ENCODE data around the gene HEYL.

Gene HEYL

GRCh38 chr1:39663559-39663958, 24.1 kb upstream of the HEYL start:
- no peak for DNase-seq

GRCh38 chr1:39662861-39663260, 23.4 kb upstream of the HEYL start:
- no peak for DNase-seq

- DNase-seq, result no peak
Measured at GRCh38 chr1:39659538-39659937, 20.1 kb upstream of the HEYL start.

- DNase-seq, result no peak
Measured at GRCh38 chr1:39659110-39659509, 19.7 kb upstream of the HEYL start.

GRCh38 chr1:39657923-39658485, 18.6 kb upstream of the HEYL start:
- DNase-seq, result peak; percentile 59

- no peak for DNase-seq
Measured at GRCh38 chr1:39657402-39657801, 18.0 kb upstream of the HEYL start.

- DNase-seq, result no peak
Measured at GRCh38 chr1:39656391-39656790, 16.9 kb upstream of the HEYL start.

GRCh38 chr1:39655578-39656268, 16.3 kb upstream of the HEYL start:
- no peak for DNase-seq

- no peak for DNase-seq
Measured at GRCh38 chr1:39654291-39654690, 14.8 kb upstream of the HEYL start.

- DNase-seq, result peak; percentile 69
Measured at GRCh38 chr1:39653546-39654031, 14.1 kb upstream of the HEYL start.

GRCh38 chr1:39652554-39652953, 13.1 kb upstream of the HEYL start:
- no peak for DNase-seq

- DNase-seq, result no peak
Measured at GRCh38 chr1:39652105-39652504, 12.7 kb upstream of the HEYL start.

GRCh38 chr1:39650431-39650830, 11.0 kb upstream of the HEYL start:
- DNase-seq, result no peak

- no peak for DNase-seq
Measured at GRCh38 chr1:39649636-39650185, 10.3 kb upstream of the HEYL start.

- DNase-seq, result no peak
Measured at GRCh38 chr1:39648496-39648895, 9.1 kb upstream of the HEYL start.

GRCh38 chr1:39647247-39647646, 7.8 kb upstream of the HEYL start:
- no peak for DNase-seq

- no peak for DNase-seq
Measured at GRCh38 chr1:39646232-39647081, 7.0 kb upstream of the HEYL start.

GRCh38 chr1:39645411-39646043, 6.1 kb upstream of the HEYL start:
- DNase-seq, result no peak

- no peak for DNase-seq
Measured at GRCh38 chr1:39643705-39644104, 4.3 kb upstream of the HEYL start.

GRCh38 chr1:39642796-39643195, 3.4 kb upstream of the HEYL start:
- no peak for DNase-seq

- DNase-seq, result no peak
Measured at GRCh38 chr1:39640861-39641260, 1.4 kb upstream of the HEYL start.

- no peak for DNase-seq
Measured at GRCh38 chr1:39638965-39639304, 508 bp downstream of the HEYL start.

- no peak for DNase-seq
Measured at GRCh38 chr1:39637361-39637760, 2.1 kb downstream of the HEYL start.

Measured in activated CD4-positive, alpha-beta T cell treated with anti-CD3 and anti-CD28 coated beads, Interleukin-2, amount 50 U/mL, for 1 hour (primary cell).